HG03159 (cell line): ENCODE results near the gene PPP2R5C.
A peak's percentile ranks its signal among the peaks of the same experiment; 100 is the strongest.
"Not testable (repeated sequence)": the region's sequence is repeated elsewhere in the genome, so short reads cannot be mapped to it uniquely, and the experiment has no call there.

Experiments
- ATAC-seq: cut with Tn5 transposase; IDR thresholded peaks from one replicate; pipeline ENCODE4 v1.9.1; 2021; ENCODE audit warnings: mild to moderate bottlenecking, moderate library complexity; ENCODE audit not compliant: unreplicated experiment

PPP2R5C gene

GRCh38 chr14:101780887-101781239 is 19.4 kb downstream of the PPP2R5C start:
- no peak for ATAC-seq

GRCh38 chr14:101781240-101782061 is 19.9 kb downstream of the PPP2R5C start:
- no peak for ATAC-seq

GRCh38 chr14:101783260-101784016 is 21.9 kb downstream of the PPP2R5C start:
- no peak for ATAC-seq

- ATAC-seq: no peak
These were observed 23.1 kb downstream of the PPP2R5C start for GRCh38 chr14:101784631-101785030.

GRCh38 chr14:101788016-101788635 is 26.6 kb downstream of the PPP2R5C start:
- ATAC-seq: no peak

- ATAC-seq: no peak
These were observed 27.7 kb downstream of the PPP2R5C start for GRCh38 chr14:101789222-101789621.

- ATAC-seq: no peak
These were observed 28.7 kb downstream of the PPP2R5C start for GRCh38 chr14:101790232-101790631.

GRCh38 chr14:101791919-101792572 is 30.5 kb downstream of the PPP2R5C start:
- ATAC-seq: no peak

- ATAC-seq: no peak
These were observed 34.5 kb downstream of the PPP2R5C start for GRCh38 chr14:101796016-101796415.

GRCh38 chr14:101796479-101796878 is 35.0 kb downstream of the PPP2R5C start:
- no peak for ATAC-seq

- ATAC-seq: no peak
These were observed 36.3 kb downstream of the PPP2R5C start for GRCh38 chr14:101797856-101798255.

GRCh38 chr14:101804373-101804772 is 42.9 kb downstream of the PPP2R5C start:
- not testable (repeated sequence) for ATAC-seq

GRCh38 chr14:101806252-101806651 is 44.7 kb downstream of the PPP2R5C start:
- ATAC-seq: not testable (repeated sequence)

GRCh38 chr14:101808020-101808641 is 46.6 kb downstream of the PPP2R5C start:
- no peak for ATAC-seq

GRCh38 chr14:101808894-101809670 is 47.6 kb downstream of the PPP2R5C start:
- no peak for ATAC-seq

GRCh38 chr14:101809671-101810514 is 48.4 kb downstream of the PPP2R5C start:
- ATAC-seq: peak; percentile 85

- ATAC-seq: no peak
These were observed 49.5 kb downstream of the PPP2R5C start for GRCh38 chr14:101810897-101811621.

- no peak for ATAC-seq
These were observed 50.6 kb downstream of the PPP2R5C start for GRCh38 chr14:101812071-101812470.
